Activated naive CD8-positive, alpha-beta T cell treated with anti-CD3 and anti-CD28 coated beads, Interleukin-2, amount 50 U/mL, for 24 hours (primary cell): Measurements from ENCODE around the gene REXO2.

Experiments
- ATAC-seq: fragments of 150-1000 bp; cut with Tn5 transposase; one replicate; pipeline ENCODE4 v1.10.0; 2021
- DNase-seq: peaks from one replicate; pipeline ENCODE4 v3.0.0; 2021
- H3K27ac Mint-ChIP-seq: one replicate; pipeline ENCODE4 v1.8.0; 2021; ENCODE audit warnings: mild to moderate bottlenecking, mixed read lengths
- H3K27me3 Mint-ChIP-seq: one replicate; pipeline ENCODE4 v1.8.0; 2021; ENCODE audit warnings: mixed read lengths
- H3K36me3 Mint-ChIP-seq: one replicate; pipeline ENCODE4 v1.8.0; 2021; ENCODE audit warnings: low read depth, mixed read lengths
- H3K4me1 Mint-ChIP-seq: one replicate; pipeline ENCODE4 v1.8.0; 2021; ENCODE audit warnings: mixed read lengths
- H3K4me3 Mint-ChIP-seq: one replicate; pipeline ENCODE4 v1.8.0; 2021; ENCODE audit warnings: mild to moderate bottlenecking, moderate library complexity, mixed read lengths
- H3K9me3 Mint-ChIP-seq: one replicate; pipeline ENCODE4 v1.8.0; 2021; ENCODE audit warnings: mixed read lengths

The REXO2 gene

GRCh38 chr11:114426280-114426679, 13.0 kb upstream of the REXO2 start:
- H3K27ac Mint-ChIP-seq = no peak overlapping the region
- H3K9me3 Mint-ChIP-seq = peaks cover 11% of the 10 kb centered on the region
- no peak for DNase-seq
- no peaks in the 10 kb centered on the region for H3K27me3 Mint-ChIP-seq
- ATAC-seq = no peak
- no peaks in the 10 kb centered on the region for H3K4me1 Mint-ChIP-seq
- no peak overlapping the region for H3K4me3 Mint-ChIP-seq
- H3K36me3 Mint-ChIP-seq = peaks cover 5% of the 10 kb centered on the region

DNA sequence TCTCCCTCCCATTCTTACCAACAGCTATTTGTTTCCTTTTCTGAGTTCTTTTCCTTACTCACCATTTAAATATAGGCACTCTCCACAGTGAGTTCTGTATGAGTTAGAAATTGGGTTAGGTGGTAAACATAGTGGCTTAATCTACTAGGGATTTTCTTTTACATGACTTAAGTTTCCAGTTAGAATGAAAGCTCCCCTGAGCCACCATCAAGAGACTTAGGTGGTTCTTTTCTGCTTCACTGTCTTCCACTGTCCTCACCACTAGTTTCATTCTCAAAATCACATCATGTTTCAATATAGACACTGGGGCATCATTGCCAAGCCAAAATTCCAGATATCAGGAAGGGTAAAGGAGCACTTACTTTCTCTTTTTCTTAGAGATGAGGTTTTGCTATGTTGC, 9.0 kb upstream of the REXO2 start:
- DNase-seq (no peak), ATAC-seq (no peak)
- Mint-ChIP-seq H3K9me3 (peaks cover 3% of the 10 kb centered on the region), H3K27me3 (peaks cover 3% of the 10 kb centered on the region), H3K4me3 (no peak overlapping the region), H3K27ac (no peak overlapping the region), H3K4me1 (no peaks in the 10 kb centered on the region), H3K36me3 (no peaks in the 10 kb centered on the region)

DNA sequence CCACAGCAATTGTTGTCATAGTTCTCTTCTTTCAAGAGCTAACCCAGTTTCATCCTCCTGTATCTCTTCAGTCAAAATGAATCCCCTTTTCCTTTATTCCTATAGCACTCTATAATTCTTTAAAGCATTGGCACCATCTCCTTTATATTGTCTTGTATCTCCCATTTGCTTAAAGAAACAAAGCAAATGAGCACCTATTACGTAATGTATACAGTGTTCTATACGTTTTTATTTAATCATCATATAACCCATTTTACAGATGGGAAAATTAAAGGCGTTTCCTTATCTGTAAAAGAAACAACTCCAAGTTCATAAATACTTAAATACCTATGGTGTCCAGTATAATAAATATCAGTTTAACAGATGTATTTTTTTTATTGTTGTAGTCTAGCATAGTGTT, 6.4 kb upstream of the REXO2 start:
- DNase-seq (no peak), ATAC-seq (no peak)
- H3K27me3 Mint-ChIP-seq = peaks cover 3% of the 10 kb centered on the region
- H3K36me3 Mint-ChIP-seq = peaks cover 2% of the 10 kb centered on the region
- H3K4me3 Mint-ChIP-seq = no peak overlapping the region
- H3K9me3 Mint-ChIP-seq = peaks cover 3% of the 10 kb centered on the region
- H3K4me1 Mint-ChIP-seq = no peaks in the 10 kb centered on the region
- no peak overlapping the region for H3K27ac Mint-ChIP-seq

GRCh38 chr11:114433376-114433775, 5.9 kb upstream of the REXO2 start:
- Mint-ChIP-seq H3K4me3 (no peak overlapping the region), H3K4me1 (no peaks in the 10 kb centered on the region), H3K36me3 (peaks cover 2% of the 10 kb centered on the region), H3K27ac (no peak overlapping the region), H3K27me3 (peaks cover 3% of the 10 kb centered on the region), H3K9me3 (peaks cover 3% of the 10 kb centered on the region)
- no peak for ATAC-seq
- DNase-seq = no peak

- ATAC-seq = no peak
- Mint-ChIP-seq H3K36me3 (peaks cover 21% of the 10 kb centered on the region), H3K27me3 (peaks cover 3% of the 10 kb centered on the region), H3K4me3 (no peak overlapping the region), H3K9me3 (peaks cover 3% of the 10 kb centered on the region), H3K27ac (no peak overlapping the region), H3K4me1 (peaks cover 30% of the 10 kb centered on the region)
- no peak for DNase-seq
These were observed 964 bp upstream of the REXO2 start for GRCh38 chr11:114438303-114438702.

DNA sequence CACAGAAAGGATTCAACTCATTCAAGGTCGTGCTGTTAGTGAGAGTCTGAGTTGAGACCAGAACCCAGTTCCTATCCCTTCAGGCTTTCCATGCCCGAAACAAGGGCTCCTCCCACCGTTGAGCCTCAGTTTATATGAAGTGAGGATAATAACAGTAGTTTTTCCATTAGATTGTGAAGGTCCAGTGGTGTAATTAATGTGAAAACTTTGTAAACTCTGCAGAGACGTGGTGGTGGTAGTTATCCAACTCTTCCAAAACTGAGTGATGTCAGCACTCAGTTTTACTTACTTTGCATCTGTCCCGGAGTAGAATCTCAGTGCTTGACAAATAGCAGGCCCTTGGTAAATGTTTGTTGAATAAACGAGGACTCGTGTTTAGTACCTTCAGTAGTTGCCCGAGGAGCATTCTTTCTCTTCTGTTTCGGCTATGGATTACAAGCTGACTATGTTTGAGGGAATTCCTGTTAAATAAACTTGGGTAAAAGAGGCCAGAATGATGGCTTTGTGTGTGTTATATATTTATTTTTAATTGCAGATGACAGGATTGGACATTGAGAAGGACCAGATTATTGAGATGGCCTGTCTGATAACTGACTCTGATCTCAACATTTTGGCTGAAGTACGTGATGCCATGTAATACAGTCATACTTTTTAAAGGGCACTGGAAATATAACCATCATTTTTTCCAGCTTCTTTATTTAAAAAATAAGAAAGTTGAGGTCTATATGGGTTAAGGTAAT, 1.0 kb downstream of the REXO2 start:
- DNase-seq (no peak), ATAC-seq (peak; percentile 2)
- Mint-ChIP-seq H3K9me3 (no peaks in the 10 kb centered on the region), H3K4me3 (peak overlapping the region; percentile 90), H3K4me1 (peaks cover 30% of the 10 kb centered on the region), H3K36me3 (peaks cover 35% of the 10 kb centered on the region), H3K27me3 (peaks cover under 1% of the 10 kb centered on the region), H3K27ac (peak overlapping the region; percentile 96)

DNA sequence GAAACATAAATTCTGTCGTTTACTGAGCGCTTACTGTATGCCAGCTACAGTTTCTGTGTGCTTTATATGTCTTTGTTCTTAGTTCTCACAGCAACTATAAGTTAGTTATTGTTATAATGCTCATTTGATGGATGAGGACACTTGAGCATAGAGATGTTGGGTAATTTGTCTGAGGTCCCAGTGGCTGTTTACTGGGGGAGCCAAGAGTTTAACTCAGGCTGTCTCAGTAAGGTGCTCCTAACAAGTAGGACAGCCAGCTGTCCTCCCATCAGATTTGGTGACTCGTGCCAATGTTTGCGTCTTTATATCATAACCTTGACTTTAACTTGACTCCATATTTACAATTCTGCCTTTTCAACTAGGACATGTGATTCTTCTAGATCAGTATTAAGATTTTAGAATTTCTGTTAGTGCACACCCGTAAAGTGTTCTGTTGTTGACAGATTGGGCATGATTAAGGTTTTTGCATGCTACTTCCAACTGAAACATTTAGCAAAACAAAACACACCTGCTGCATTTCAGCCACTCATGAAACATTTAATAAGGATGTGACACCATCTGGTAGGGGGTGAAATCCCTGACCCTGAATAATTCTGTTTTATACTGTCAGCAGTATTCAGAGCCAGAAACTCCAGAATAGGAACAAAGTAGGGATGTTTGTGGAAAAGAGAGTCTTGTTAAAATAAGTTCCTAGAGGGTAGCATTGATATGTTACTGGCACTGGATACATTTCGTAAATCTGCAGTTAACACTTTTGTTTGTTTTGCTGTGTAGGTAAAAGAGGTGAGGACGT, 1.9 kb downstream of the REXO2 start:
- H3K9me3 Mint-ChIP-seq = no peaks in the 10 kb centered on the region
- ATAC-seq (no peak), DNase-seq (no peak)
- no peaks in the 10 kb centered on the region for H3K27me3 Mint-ChIP-seq
- H3K4me3 Mint-ChIP-seq = peak overlapping the region; percentile 61
- peaks cover 30% of the 10 kb centered on the region for H3K4me1 Mint-ChIP-seq
- peak overlapping the region; percentile 30 for H3K27ac Mint-ChIP-seq
- H3K36me3 Mint-ChIP-seq = peaks cover 39% of the 10 kb centered on the region

GRCh38 chr11:114441921-114442320, 2.7 kb downstream of the REXO2 start:
- H3K27ac Mint-ChIP-seq = no peak overlapping the region
- H3K4me1 Mint-ChIP-seq = peaks cover 30% of the 10 kb centered on the region
- DNase-seq (no peak), ATAC-seq (no peak)
- no peaks in the 10 kb centered on the region for H3K27me3 Mint-ChIP-seq
- no peak overlapping the region for H3K4me3 Mint-ChIP-seq
- peaks cover 44% of the 10 kb centered on the region for H3K36me3 Mint-ChIP-seq
- no peaks in the 10 kb centered on the region for H3K9me3 Mint-ChIP-seq

DNA sequence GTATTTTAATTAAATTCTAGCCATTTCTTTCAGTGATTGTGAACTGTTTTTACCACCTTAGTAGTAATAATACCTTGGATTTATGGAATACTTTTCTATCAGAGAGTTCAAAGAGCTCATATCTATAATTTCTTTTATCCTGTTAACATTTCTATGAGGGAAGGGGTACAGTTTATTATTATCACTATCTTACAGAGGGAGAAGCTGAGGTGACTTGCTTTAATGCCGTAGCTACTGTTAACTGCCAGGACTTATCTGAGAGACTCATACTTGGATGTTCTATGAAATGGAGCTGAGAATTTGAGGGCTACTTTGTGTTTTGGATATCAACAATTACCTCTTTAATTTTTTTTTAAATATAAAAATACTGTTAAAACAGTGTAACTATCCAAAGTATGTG, 3.3 kb downstream of the REXO2 start:
- no peak overlapping the region for H3K4me3 Mint-ChIP-seq
- H3K36me3 Mint-ChIP-seq = peaks cover 49% of the 10 kb centered on the region
- H3K4me1 Mint-ChIP-seq = peaks cover 30% of the 10 kb centered on the region
- DNase-seq = no peak
- no peaks in the 10 kb centered on the region for H3K9me3 Mint-ChIP-seq
- no peak for ATAC-seq
- H3K27me3 Mint-ChIP-seq = no peaks in the 10 kb centered on the region
- no peak overlapping the region for H3K27ac Mint-ChIP-seq

GRCh38 chr11:114447444-114447843, 8.2 kb downstream of the REXO2 start:
- H3K4me1 Mint-ChIP-seq = no peaks in the 10 kb centered on the region
- H3K36me3 Mint-ChIP-seq = peaks cover 49% of the 10 kb centered on the region
- no peak for ATAC-seq
- no peaks in the 10 kb centered on the region for H3K9me3 Mint-ChIP-seq
- DNase-seq = no peak
- H3K27ac Mint-ChIP-seq = no peak overlapping the region
- no peak overlapping the region for H3K4me3 Mint-ChIP-seq
- no peaks in the 10 kb centered on the region for H3K27me3 Mint-ChIP-seq

DNA sequence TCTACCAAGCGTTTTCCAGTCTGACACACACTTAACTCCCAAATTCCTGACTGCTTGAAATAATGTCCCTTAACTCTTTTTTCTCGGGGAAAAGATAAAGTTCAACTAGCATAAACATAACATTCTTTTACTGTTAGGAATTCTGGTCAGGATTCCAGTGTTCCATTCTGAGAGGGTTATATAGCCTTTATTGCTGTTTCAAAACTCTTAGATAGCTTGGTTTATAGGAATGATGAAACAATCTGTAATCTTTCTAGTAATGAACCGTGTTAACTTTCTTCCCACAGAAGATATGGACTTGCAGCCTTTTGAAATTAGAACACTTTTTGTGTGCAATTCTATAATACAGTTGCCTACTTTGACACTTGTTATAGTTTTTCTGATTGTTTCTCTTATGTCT, 8.6 kb downstream of the REXO2 start:
- H3K4me1 Mint-ChIP-seq = no peaks in the 10 kb centered on the region
- H3K27me3 Mint-ChIP-seq = no peaks in the 10 kb centered on the region
- H3K9me3 Mint-ChIP-seq = no peaks in the 10 kb centered on the region
- H3K36me3 Mint-ChIP-seq = peaks cover 48% of the 10 kb centered on the region
- DNase-seq (no peak), ATAC-seq (no peak)
- no peak overlapping the region for H3K4me3 Mint-ChIP-seq
- H3K27ac Mint-ChIP-seq = no peak overlapping the region

DNA sequence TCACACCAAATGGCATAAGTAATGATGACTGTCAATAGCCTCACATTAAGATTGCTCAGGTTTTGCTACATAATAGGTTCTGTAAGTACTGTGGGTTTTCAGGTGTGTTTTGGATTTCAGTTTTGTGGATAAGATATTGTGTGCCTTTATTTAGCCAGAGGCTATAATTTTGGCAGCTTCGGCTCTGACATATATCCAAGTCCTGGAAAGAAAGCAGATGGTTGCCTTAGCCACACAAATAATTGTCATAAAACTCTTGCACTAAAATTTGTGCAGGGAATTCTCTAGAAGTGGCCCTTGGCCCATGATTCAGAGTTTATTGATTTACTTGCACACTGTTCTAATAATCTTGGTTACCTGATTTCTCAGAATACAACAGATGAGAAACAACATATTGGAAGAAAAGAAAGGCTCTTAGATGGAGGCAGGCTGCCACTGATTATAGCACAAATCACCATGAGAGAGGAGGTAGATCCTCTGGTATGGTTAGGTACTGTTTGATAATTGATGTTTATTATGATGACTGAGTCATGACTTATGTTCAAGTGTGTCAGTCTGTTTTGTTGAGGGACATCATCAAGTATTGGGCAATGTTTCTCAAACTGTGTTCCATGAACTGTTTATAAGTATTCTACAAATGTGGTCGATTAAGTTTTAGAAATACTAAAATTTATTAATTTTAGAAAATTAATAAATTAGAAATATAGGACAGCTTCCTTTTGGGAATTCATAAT, 9.6 kb downstream of the REXO2 start:
- no peak for DNase-seq
- Mint-ChIP-seq H3K4me1 (no peaks in the 10 kb centered on the region), H3K4me3 (no peak overlapping the region), H3K27ac (no peak overlapping the region), H3K36me3 (peaks cover 42% of the 10 kb centered on the region), H3K27me3 (no peaks in the 10 kb centered on the region), H3K9me3 (no peaks in the 10 kb centered on the region)
- ATAC-seq = no peak

GRCh38 chr11:114449845-114450244, 10.6 kb downstream of the REXO2 start:
- H3K27ac Mint-ChIP-seq = no peak overlapping the region
- H3K9me3 Mint-ChIP-seq = no peaks in the 10 kb centered on the region
- H3K4me3 Mint-ChIP-seq = no peak overlapping the region
- DNase-seq = no peak
- no peak for ATAC-seq
- no peaks in the 10 kb centered on the region for H3K4me1 Mint-ChIP-seq
- no peaks in the 10 kb centered on the region for H3K27me3 Mint-ChIP-seq
- peaks cover 39% of the 10 kb centered on the region for H3K36me3 Mint-ChIP-seq

- DNase-seq (no peak), ATAC-seq (no peak)
- H3K9me3 Mint-ChIP-seq = no peaks in the 10 kb centered on the region
- H3K27me3 Mint-ChIP-seq = no peaks in the 10 kb centered on the region
- H3K27ac Mint-ChIP-seq = no peak overlapping the region
- H3K4me3 Mint-ChIP-seq = no peak overlapping the region
- H3K4me1 Mint-ChIP-seq = no peaks in the 10 kb centered on the region
- H3K36me3 Mint-ChIP-seq = peaks cover 24% of the 10 kb centered on the region
These were observed 13.1 kb downstream of the REXO2 start for GRCh38 chr11:114452399-114452798.

- Mint-ChIP-seq H3K27ac (no peak overlapping the region), H3K4me1 (no peaks in the 10 kb centered on the region), H3K9me3 (peaks cover 4% of the 10 kb centered on the region), H3K36me3 (peaks cover 4% of the 10 kb centered on the region), H3K27me3 (no peaks in the 10 kb centered on the region), H3K4me3 (no peak overlapping the region)
- DNase-seq (no peak), ATAC-seq (no peak)
These were observed 24.7 kb downstream of the REXO2 start for GRCh38 chr11:114463999-114464398.
